GM12865 (cell line): Measurements from ENCODE around the gene JOSD1.

Experiments
- DNase-seq: peaks from one replicate; pipeline ENCODE4 v3.0.0; 2010; ENCODE audit warnings: low read depth
- H3K4me3 ChIP-seq: 2 replicates; pipeline ENCODE4 v1.5.1; 2011; ENCODE audit warnings: mild to moderate bottlenecking, low read depth, low read length, control low read depth
- TF ChIP-seq, protein P1 (sequence below): IDR thresholded peaks from 2 replicates; pipeline ENCODE4 v1.5.1; 2011; ENCODE audit warnings: low read length, control low read depth, low read depth, inconsistent platforms; ENCODE audit not compliant: insufficient read depth; ENCODE audit errors: missing control alignments

The JOSD1 gene

DNA sequence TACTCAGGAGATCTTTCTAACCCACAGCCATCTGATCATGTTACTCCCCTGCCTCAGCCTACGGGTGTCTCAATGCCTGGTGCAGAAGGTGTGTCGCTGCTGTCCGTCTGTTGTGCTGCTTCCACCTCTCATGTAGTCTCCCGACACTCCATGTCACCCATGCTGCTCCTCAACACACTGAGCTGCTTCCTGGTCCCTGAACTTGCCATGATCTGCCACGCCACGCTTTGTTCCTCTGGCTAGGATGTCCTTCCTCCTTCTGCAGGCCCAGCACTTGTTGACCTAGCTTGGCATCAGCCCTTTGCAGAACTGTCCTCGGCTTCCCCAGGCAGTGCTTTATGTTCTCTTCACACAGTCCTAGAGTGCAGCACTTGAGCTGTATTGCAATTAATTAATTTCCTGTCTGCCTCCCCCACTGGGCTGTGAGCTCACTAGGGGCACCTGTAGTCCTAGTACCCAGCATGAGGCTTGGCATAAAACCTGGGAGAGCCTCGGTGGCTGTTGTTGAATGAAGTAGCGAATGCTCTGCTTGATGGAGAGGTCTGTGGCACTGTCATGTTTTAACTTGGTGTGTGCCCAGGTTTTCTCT is 14.5 kb upstream of the JOSD1 start:
- no peak for DNase-seq
- TF ChIP-seq, protein P1, sequence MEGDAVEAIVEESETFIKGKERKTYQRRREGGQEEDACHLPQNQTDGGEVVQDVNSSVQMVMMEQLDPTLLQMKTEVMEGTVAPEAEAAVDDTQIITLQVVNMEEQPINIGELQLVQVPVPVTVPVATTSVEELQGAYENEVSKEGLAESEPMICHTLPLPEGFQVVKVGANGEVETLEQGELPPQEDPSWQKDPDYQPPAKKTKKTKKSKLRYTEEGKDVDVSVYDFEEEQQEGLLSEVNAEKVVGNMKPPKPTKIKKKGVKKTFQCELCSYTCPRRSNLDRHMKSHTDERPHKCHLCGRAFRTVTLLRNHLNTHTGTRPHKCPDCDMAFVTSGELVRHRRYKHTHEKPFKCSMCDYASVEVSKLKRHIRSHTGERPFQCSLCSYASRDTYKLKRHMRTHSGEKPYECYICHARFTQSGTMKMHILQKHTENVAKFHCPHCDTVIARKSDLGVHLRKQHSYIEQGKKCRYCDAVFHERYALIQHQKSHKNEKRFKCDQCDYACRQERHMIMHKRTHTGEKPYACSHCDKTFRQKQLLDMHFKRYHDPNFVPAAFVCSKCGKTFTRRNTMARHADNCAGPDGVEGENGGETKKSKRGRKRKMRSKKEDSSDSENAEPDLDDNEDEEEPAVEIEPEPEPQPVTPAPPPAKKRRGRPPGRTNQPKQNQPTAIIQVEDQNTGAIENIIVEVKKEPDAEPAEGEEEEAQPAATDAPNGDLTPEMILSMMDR, result no peak
- no peak overlapping the region for H3K4me3 ChIP-seq

DNA sequence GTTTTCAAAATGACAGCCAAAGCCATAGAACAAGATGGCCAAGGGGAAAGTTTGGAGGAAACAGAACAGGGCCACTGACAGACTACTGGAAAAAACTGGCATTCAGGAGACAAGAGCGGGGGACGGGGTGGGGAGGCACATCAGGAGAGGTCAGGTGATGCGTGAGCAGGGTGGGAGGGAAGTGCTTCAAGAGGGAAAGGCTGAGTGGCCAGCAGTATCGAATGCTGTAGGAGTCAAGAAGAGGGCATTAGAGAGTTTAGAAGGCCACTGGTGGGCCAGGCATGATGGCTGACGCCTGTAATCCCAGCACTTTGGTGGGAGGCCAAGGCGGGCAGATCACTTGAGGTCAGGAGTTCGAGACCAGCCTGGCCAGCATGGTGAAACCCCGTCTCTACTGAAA is 13.2 kb upstream of the JOSD1 start:
- no peak overlapping the region for H3K4me3 ChIP-seq
- TF ChIP-seq, protein P1, result no peak
- no peak for DNase-seq

DNA sequence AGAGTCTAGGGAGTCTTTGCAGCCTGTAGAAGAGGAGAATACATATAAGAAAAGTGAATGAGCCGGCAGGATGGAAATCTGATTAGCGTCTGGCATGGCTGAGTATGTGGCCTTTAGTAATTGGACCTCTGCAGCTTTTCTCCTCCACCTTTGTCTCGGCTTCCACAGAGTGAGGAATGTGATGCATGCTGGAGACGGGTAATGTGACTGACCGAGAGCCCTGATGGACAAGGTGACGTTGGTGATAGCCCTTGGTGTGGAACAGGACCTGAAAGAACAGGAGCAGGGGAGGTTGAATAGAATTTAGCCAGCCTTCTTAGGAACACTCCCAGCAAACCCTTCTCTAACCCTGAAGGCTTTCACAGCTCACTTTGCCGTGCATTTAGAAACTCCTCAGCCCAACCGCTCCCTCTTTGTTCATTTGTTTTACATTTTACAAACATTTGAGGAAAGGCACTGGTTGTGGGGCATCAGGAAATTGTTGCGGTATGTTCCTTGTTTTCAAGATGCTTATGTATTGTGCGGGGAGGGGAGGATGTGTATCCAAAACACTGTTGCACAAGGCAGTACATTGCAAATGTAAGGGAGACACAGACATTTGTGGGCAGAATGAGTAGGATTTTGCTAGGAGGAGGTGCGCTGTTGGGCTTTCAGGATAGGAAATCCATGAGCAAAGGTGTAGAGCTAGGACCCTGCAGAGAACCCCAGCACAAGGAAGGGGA is 11.9 kb upstream of the JOSD1 start:
- TF ChIP-seq, protein P1, result no peak
- H3K4me3 ChIP-seq, result no peak overlapping the region
- no peak for DNase-seq

DNA sequence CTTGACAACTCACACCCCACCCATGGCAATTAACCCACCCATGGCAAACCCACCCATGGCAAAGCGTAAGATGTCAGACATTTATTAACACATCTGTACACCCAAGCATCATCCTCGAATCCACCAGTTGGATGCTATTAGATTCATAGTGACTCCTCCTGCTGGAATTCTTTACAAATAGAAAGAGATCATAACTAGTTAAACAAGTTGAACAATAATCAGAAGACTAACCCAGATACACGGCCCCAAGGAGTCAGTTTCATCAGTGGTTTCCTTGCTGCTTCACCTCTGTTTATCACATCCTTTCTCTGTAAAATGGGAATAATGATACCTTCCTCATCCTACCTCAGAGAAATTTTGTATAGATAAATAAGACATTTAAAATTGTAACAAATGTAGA is 10.1 kb upstream of the JOSD1 start:
- TF ChIP-seq, protein P1, result no peak
- DNase-seq, result no peak
- no peak overlapping the region for H3K4me3 ChIP-seq

DNA sequence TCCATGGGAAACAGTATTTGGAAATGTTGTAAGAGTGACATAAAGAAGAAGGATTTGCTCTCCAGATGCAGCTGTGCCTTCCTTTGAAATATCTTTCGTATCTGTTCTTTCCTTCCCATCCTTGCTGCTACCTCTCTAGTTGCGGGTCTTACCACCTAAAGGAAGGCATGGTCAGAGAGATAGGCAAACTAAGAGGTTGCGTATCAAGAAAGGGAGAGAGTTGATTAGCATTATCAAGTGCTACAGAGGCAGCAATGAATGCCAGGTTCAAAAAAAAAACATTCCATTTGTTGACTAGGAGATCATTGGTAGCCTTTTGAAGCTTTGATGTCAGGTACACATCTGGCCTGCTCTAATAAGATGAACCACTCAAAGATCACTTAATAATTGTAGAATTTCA is 9.6 kb upstream of the JOSD1 start:
- no peak overlapping the region for H3K4me3 ChIP-seq
- TF ChIP-seq, protein P1, result no peak

DNA sequence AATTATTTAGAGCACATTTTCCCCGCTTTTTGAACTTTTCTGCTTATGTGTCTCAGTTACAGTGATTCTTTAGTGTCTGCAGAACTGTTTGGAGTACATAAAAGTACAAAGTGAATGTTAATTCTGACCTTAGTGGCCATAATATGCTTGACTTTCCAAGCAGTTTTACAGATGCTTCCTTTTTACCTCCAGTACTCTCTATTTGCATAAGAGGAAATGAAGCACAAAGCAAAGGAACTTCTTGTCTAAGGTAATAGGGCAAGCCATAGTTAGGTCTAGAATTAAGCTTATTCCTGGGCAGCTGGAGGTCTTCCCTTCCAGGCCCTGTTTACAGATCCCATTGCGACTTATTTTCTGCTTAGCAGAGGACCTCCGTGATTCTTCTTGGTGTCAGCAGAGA is 8.6 kb upstream of the JOSD1 start:
- DNase-seq, result no peak
- TF ChIP-seq, protein P1, result no peak
- no peak overlapping the region for H3K4me3 ChIP-seq

More for the DNA sequence above, 9.6 kb upstream of the JOSD1 start:
- DNase-seq, result no peak

DNA sequence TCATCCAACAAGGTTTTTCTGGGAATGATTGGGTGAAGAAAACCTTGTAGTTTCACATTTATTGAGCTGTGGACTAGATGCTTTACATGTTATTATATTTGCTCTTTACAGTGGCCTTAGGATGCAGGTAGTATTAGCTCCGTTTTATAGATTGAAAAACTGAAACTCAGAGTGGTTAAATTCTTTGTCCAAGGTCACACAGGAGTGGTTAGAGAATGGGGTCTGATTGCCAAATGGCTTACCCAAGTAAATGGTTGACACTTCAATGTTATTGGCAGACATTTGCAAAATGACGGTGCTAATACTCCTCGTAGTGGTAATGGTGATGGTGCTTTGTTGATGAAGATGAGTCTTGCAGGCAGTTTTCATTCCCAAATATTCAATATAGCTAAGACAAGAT is 7.2 kb upstream of the JOSD1 start:
- DNase-seq, result no peak
- H3K4me3 ChIP-seq, result peak overlapping the region; percentile 79
- TF ChIP-seq, protein P1, result no peak
